Stimulated activated CD8-positive, alpha-beta memory T cell treated with anti-CD3 and anti-CD28 coated beads, Interleukin-2, amount 100 ng/mL, for 48 hours (primary cell): ENCODE measurements around the gene DYNC1H1.
A peak's percentile ranks its signal among the peaks of the same experiment; 100 is the strongest.
"Not testable (repeated sequence)": the region's sequence is repeated elsewhere in the genome, so short reads cannot be mapped to it uniquely, and the experiment has no call there.

ENCODE experiments used
- DNase-seq, 2 donors: peaks; one replicate each; pipeline ENCODE4 v3.0.0-alpha.2; 2020; ENCODE audit warnings: low read depth in 2 of 2

The DYNC1H1 gene

DNA sequence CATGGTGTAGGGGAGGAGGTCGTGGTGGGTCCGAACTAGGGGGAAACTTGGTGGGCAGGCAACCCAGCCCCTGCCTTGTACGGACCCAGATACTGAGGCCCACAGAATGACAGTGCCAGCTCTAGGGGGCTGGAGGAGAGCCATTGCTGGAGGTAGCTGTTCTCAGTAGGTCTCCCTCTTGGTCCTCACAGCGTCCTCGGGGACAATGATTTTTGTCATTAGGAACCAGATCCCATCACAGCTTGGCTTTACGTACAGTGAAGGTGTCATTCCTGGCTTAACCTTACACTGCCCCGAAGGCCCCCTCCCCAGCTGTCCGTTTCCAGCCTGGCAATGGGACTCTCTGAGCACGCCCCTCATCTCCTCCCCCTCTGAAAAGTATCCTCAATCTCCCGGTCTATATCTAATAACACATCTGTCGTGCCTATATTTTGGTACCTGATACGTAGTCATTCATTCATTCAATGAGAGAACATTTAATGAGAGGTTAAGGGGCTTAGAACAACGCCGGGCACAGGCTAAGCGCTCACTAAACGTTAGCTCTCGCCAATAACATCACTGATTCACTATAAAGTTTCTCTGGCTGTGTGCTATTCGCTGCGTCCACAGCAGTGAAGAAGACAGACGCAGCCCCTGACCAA, 597 bp upstream of the DYNC1H1 start:
- DNase-seq = no peak

DNA sequence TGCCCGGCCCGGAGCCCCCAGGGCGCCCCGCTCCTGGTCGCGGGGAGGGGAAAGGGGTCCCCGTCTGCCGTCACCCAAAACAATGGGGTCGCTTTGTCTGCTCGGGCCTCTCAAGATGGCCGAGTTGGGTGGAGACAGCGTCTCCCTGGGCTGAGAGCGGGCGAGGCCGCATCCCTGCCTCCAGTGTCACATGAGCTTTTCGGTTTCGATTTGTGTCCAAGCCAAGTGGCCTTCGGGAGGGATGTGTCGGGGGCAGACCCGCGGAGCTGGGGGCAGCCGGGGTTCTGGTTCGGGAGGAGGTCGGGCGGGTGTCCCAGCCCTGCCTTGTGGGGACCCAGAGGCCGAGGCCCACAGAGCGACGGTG, 790 bp downstream of the DYNC1H1 start:
- DNase-seq = peak; percentile 40 to 51

DNA sequence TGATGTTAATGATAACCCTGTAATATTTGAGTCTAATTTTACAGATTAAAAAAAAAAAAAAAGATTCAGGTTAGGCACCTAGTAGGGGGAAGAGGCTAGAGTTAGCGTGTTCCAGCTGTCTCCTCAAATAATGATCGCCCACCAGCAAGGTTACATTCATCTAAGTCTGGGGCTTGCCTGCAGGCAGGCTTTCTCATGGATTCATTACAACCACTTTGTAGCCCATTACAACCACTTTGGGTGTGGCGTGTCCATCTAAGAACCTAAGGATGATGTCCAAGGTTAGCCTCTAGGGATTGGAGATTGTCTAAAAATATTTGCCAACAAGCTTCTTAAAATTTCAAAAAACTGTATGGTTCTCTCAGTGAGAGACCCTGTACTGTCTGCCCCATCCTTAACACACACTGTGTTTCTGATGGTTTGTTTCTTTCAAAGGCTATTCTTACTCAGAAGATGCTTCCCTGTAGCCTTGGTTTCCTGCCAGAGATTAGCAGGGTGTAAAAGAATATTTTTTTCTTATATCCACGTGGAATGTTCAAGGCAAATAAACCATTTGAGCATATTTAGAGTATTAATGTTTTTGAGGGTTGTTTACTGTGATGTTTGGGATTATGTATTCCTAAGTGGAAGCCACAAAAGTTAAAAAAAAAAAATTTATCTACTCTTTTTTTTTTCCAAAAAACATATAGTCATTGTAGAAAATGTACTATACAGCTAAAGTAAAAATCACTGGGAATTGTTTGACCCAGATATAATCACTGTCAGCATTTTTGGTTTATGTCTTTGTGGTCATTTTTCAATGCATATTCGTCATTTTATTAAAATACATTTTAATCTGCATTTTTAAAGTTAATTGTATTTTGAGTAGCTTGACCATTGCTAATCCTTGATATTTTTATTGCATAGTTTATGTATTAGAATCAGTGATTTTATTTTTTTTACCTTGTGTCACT, 1.7 kb downstream of the DYNC1H1 start:
- DNase-seq = no peak

GRCh38 chr14:101966742-101967141, 2.4 kb downstream of the DYNC1H1 start:
- DNase-seq = no peak

GRCh38 chr14:101968186-101968585, 3.8 kb downstream of the DYNC1H1 start:
- DNase-seq = no peak

GRCh38 chr14:101969481-101969880, 5.1 kb downstream of the DYNC1H1 start:
- DNase-seq = no peak

GRCh38 chr14:101970830-101971400, 6.5 kb downstream of the DYNC1H1 start:
- no peak for DNase-seq

GRCh38 chr14:101971458-101971857, 7.1 kb downstream of the DYNC1H1 start:
- DNase-seq = not testable (repeated sequence)

- no peak for DNase-seq
Measured at GRCh38 chr14:101972126-101972866, 7.9 kb downstream of the DYNC1H1 start.

DNA sequence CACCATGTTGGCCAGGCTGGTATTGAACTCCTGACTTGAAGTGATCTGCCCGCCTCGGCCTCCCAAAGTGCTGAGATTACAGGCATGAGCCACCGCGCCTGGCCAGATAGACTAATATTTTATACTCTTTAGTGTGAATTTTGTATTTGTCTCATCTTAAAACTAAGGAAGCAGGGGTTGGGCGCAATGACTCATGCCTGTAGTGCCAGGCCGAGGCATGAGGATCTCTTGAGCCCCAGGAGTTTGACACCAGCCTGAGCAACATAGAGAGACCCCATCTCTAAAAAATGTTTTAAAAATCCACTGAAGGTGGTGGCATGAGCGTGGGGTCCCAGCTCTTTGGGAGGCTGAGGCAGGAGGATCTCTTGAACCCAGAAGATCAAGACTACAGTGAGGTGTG, 9.0 kb downstream of the DYNC1H1 start:
- DNase-seq = no peak

- no peak for DNase-seq
Measured at GRCh38 chr14:101975231-101975630, 10.9 kb downstream of the DYNC1H1 start.

DNA sequence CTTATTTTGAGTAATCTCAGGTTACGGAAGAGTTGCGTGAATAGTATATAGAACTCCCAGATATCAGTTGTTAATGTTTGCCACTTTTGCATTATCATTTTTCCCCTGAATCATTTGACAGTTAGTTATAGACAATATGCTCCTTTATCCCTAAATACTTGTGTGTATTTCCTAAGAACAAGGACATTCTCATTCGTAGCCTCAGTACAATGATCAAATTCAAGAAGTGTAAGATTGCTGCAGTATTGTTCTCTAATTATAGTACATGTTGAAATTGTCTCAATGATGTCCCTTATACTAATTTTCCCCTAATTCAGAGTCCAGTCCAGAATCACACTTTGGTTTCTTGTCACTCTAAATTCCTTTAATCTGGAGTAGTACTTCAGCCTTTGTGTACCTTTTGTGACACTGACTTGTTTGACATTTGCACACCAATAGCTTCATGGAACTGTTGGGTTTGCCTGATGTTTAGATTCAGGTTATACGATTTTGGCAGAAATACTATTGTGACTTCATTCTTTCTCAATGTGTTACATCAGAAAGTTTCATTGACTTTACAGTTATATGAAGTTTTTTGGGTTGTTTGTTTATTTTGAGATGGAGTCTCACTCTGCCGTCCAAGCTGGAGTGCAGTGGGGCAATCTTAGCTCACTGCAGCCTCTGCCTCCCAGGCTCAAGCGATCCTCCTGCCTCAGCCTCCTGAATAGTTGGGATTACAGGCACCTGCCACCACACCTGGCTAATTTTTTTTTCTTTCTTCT, 13.1 kb downstream of the DYNC1H1 start:
- no peak for DNase-seq

- DNase-seq = no peak
Measured at GRCh38 chr14:101979666-101980065, 15.3 kb downstream of the DYNC1H1 start.

GRCh38 chr14:101980251-101980650, 15.9 kb downstream of the DYNC1H1 start:
- DNase-seq = no peak

- DNase-seq = no peak
Measured at GRCh38 chr14:101980700-101981099, 16.3 kb downstream of the DYNC1H1 start.

DNA sequence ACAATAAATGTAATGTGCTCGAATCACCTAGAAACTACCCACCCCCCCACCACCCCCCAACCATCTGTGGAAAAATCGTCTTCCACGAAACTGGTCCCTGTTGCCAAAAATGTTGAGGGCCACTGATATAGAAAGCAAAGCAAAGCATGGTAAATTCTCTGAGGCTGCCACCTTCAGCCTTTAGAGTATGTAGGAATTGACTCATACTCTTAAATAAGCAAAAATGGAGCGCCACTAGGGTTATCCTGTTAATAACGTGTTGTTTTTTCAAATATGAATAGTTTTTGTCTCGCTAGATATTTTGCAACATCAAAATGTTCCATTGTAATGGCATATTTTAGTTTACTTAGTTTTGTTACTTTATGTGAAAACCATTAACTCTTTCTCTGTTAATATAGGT, 18.2 kb downstream of the DYNC1H1 start:
- no peak for DNase-seq

DNA sequence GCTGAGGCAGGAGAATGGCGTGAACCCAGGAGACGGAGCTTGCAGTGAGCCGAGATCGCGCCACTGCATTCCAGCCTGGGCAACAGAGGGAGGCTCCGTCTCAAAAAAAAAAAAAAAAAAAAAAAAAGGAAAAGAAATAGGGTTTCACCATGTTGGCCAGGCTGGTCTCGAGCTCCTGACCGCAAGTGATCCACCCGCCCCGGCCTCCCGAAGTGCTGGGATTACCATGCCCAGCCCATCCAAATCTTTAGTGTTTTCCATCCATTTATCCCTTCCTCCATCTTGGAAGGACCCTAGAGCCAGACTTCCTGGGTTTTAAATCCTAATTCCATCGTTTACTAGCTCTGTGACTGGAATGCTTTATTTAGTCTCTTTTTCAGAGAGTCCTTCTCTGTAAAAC, 20.5 kb downstream of the DYNC1H1 start:
- not testable (repeated sequence) for DNase-seq

DNA sequence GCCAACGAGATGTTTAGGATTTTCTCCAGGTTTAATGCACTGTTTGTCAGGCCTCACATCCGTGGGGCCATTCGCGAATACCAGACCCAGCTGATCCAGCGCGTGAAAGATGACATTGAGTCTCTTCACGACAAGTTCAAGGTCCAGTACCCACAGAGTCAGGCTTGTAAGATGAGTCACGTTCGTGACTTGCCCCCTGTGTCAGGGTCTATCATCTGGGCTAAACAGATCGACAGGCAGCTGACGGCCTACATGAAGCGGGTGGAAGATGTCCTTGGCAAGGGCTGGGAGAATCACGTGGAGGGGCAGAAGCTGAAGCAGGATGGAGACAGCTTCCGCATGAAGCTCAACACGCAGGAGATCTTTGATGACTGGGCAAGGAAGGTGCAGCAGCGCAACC, 21.6 kb downstream of the DYNC1H1 start:
- no peak for DNase-seq

- no peak for DNase-seq
Measured at GRCh38 chr14:101986953-101987352, 22.6 kb downstream of the DYNC1H1 start.

DNA sequence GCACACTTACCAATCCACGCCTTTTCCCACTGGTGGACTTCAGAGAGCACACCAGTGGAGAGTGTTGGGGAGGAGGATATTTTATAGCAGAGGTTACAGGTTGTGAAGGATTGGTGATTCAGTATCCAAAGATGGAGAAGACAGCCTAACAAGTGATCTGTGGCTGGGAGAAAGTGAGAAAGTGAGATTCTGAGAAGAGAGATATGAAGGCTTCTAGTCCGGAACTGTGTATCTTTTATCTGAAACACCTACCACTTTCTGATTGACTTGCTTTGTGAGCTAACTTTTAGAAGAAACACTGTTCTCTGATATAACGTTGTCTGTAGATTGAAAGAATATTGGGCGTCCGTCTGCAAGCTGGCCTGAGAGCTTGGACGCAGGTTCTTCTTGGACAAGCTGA, 24.0 kb downstream of the DYNC1H1 start:
- DNase-seq = no peak

GRCh38 chr14:101991352-101991751, 27.0 kb downstream of the DYNC1H1 start:
- no peak for DNase-seq
